ENCODE results near the gene SLC2A4.

The SLC2A4 gene

DNA sequence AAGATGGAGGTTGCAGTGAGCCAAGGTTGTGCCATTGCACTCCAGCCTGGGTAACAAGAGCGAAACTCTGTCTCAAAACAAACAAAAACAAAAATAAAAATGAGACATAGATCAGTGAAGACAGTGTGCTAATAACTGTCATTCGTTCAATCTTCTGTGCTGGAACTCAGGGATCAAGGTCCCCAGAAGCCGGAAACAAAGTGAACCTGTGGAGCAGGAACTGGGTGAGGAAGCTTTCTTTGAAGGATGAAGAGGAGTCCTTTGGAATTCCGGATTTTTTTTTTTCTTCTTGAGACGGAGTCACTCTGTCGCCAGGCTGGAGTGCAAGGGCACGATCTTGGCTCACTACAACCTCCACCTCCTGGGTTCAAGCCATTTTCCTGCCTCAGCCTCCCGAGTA lies 2.1 kb upstream of the SLC2A4 start:
- DNase-seq (ENCODE audit: low read depth): no peak

DNA sequence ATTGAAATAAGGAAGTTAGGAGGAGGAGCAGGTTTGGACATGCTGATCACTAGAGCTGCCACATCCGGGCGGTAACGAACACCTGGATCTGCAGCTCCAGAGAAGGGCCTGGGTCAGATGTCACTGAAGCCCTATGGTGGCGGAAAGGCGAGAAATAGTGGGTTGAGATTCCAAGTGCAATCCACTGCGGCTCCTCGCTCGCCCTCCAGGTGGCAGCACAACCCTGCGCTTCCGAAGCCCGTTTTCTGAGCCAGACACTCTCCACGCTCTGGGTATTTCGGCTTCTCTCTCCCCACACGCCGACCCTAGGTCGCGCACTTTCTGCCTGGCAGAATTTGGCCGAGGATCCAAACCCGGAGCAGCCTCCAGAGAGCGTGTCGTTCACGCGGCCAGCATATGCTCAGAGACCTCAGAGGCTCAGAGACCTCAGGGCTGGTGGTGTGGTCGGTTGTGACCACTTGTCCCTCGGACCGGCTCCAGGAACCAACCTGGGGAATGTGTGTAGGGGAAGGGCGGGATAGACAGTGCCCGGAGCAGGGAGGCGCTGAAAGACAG lies 922 bp upstream of the SLC2A4 start:
- DNase-seq (ENCODE audit: low read depth): peak; percentile 70

DNA sequence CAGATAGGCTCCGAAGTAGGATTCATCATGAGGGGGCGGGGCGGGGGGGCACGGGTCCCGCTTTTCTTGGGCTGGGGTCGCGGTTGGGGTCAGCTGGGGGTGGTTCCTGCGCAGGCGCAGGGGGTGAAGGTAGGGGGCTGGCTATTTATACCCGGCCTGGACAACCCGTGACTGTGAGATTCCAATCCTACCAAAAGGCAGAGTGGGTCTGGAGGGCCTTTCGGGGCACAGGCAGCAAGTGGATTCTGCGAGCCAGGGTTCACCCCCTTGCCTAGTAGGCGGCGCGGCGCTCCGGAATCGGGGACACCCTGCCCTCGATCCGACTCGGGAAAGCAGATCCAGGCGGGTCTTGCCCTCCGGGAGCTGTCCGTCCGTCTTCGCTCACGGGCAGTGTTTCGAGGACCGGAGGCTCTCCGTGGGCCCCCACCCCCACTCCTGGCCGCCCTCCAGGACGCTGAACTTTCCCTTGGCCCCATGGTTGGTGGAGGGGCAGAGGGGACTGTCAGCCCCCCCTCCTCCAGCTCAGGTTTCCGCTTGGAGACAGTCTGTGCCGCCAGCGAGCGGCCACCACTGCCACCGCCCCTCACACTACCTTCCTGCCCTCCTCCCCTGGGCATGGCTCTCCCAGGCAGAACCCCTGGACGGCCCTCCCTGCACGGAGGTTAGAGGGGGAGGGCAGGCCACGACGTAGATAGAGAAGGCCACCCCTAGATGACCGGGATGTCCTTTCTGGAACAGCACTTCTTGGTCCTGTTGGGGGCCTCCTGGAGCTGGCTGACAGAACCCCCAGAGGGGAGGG lies 634 bp downstream of the SLC2A4 start:
- no peak for DNase-seq (ENCODE audit: low read depth)

DNA sequence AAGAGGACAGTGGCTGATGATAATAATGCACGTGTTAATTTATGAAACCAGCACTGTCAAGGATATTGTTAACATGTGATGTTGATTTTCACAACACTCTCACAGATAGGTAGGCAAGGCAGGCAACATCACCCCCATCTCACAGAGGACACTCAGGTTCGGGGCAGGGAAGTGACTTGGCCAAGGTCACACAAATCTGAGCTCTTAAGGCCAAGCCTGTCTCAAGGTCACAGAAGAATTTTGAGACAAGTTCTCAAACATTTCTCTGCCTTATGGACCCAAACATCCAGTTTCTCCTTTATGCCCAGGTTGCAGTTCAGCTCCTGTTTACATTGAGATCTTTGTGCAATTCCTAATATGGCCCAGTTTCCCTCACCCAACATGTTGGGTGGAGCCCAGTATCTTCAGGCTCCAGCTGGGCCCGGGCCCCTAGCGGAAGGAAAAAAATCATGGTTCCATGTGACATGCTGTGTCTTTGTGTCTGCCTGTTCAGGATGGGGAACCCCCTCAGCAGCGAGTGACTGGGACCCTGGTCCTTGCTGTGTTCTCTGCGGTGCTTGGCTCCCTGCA lies 1.3 kb downstream of the SLC2A4 start:
- no peak for DNase-seq (ENCODE audit: low read depth)

DNA sequence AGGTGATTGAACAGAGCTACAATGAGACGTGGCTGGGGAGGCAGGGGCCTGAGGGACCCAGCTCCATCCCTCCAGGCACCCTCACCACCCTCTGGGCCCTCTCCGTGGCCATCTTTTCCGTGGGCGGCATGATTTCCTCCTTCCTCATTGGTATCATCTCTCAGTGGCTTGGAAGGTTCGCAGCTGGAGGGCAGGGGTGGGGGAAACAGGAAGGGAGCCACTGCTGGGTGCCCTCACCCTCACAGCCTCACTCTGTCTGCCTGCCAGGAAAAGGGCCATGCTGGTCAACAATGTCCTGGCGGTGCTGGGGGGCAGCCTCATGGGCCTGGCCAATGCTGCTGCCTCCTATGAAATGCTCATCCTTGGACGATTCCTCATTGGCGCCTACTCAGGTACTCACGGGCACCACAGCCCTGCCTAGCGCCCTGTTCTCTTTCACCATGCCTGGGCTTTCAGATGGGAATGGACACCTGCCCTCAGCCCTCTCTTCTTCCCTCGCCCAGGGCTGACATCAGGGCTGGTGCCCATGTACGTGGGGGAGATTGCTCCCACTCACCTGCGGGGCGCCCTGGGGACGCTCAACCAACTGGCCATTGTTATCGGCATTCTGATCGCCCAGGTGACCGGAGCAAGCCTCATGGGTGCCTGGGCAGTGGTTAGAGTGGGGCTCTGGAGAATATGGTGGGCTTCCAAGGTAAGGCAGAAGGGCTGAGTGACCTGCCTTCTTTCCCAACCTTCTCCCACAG lies 2.1 kb downstream of the SLC2A4 start:
- DNase-seq (ENCODE audit: low read depth): no peak

DNA sequence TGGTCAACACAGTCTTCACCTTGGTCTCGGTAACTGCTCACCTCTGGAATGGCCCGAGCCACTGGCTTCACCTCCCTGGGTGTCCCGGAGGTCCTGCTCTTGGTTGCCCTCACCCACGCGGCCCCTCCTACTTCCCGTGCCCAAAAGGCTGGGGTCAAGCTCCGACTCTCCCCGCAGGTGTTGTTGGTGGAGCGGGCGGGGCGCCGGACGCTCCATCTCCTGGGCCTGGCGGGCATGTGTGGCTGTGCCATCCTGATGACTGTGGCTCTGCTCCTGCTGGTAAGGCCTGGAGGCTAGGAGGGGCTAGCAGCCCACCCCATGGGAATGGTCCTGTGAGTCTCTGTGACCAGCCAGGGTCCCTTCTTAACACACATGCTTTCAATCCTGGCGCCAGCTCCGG lies 3.4 kb downstream of the SLC2A4 start:
- DNase-seq (ENCODE audit: low read depth): no peak

DNA sequence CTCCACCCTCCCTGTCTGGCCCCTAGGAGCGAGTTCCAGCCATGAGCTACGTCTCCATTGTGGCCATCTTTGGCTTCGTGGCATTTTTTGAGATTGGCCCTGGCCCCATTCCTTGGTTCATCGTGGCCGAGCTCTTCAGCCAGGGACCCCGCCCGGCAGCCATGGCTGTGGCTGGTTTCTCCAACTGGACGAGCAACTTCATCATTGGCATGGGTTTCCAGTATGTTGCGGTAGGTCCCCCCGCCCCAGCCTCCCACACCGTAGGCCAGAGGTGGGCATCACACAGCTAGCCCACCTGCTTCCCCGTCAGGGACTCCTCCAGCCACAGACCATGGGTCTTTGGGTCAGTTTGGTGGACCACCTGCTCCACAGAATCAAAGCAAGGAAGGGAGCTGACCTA lies 4.2 kb downstream of the SLC2A4 start:
- DNase-seq (ENCODE audit: low read depth): no peak

DNA sequence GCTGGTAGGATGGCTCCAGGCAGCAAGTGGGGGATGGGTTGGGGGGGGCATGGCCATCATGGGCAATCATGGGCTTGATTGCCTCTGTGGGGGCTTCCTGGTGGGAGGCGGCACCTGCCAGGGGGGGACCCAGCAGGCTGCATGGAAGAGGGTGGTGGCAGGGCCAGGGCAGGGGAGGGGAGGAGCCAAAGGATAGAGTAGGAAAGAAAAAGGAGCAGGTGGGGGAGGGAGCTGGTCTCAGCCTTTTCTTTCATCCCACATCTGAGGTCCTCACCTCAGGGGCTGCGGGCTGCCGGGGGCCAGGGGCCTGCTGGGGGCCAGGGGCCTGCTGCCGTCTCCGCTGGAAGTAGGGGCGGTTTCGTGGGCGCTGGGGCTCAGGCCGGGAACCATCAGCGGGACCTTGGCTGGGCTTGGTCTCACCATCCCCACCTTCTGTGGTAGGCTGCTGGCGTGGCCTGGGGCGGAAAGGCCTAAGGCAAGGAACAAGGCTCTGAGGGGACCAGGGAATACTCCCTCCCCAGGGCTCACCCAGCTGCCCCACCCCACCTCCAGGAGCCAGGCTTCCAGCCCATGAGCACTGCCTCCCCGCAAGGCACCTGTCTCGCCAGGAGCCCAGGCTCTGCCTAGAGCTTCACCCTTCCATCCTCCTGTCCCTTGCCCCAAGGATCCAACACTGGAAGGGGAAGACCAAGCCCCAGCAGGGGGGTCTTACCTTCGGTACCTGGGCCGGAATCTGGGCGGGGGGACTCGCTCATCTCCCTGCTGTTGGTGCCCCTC lies 7.9 kb downstream of the SLC2A4 start:
- no peak for DNase-seq (ENCODE audit: low read depth)

DNA sequence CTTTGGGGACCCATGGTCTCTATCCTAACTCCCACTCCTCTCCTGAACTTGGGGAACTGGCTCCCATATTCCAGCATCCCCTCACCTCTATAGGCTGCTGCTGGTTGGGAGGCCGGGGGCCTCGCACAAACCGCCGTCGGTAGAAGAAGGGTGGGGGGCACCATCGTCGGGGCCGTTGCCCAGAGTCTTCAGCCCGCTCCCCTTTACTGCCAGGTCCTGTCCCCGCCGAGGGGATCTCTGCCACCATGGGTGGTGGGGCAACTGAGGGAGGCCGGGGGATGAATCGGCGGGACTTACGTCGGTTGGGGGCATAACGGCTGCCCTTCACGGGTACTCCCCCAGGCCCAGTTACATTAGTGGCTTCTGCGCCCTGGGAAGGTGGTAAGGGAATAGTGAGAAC lies 8.6 kb downstream of the SLC2A4 start:
- no peak for DNase-seq (ENCODE audit: low read depth)

DNA sequence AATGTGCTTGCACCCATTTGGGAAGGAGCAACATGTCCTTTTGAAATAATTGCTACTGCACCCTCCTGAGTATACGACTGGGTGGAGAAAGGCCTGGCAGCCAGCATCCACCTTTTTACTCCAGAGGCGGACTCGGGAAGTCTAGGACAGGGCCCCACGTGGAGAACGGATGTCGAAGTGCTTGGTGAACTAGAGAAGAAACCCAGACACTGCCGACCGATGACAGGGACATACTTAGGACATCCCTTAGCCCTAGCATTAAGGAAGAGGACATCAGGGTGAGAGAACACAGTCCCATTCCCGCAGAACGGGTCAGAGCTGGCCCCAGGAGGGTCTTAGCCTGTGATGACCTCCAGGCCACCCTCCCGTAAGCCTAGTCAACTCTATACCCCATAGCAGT lies 9.2 kb downstream of the SLC2A4 start:
- DNase-seq (ENCODE audit: low read depth): no peak

DNA sequence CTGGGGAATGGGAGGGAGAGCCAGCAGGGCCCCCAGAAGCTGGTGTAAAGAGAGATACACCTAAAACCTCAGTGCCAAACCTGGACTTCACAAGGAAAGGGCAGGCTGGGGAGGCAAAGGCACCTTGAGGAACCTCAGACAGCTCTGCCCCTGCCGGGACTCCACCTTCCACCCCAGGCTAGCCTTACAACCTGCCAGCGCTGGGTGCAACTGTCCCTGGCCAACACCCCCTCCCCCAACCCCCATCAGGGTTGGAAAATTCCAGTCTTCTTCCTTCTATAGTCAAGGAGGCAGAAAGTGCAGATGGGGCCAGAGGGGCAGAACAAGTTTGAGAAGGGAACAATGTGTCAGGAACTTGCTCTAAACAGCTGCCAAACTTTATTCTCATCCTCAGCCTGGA lies 10.7 kb downstream of the SLC2A4 start:
- DNase-seq (ENCODE audit: low read depth): no peak

DNA sequence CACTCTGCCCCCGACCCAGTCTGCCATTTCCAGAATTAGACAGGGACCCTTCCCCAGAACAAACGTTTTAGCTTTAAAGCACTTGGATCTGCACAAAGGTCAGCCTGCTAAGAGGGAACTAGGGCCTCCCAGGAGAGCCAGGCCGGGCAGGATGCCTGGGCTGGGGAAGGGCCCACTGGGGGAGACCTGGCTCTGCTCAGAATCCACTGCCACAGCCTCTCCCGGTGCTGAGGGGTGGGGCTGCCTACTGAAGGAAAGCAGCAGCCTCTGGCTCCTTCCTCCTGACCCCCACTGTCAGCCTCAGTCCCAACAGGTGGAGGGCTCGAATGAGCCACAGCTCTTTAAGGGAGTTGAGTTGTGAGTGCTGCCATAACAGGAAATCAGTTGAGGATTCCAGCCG lies 11.2 kb downstream of the SLC2A4 start:
- no peak for DNase-seq (ENCODE audit: low read depth)

DNA sequence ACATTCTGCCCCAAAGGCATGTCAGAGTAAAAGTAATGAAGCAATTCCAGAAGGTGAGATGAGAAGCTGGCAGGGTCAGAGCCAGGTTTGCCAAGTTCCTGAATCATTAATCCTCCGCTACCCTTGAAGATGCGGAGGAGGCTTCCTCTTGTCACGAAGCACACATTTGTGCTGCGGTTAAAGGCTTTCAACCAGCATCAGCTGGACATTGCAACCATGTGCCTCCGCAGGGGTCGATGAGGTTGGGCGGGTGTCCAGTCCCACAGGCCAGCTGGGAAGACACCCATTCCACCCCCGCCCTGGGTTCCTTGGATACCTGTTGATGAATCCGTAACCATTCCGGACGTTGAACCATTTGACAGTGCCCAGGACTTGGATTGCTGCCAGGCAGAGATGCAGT lies 11.6 kb downstream of the SLC2A4 start:
- no peak for DNase-seq (ENCODE audit: low read depth)

DNA sequence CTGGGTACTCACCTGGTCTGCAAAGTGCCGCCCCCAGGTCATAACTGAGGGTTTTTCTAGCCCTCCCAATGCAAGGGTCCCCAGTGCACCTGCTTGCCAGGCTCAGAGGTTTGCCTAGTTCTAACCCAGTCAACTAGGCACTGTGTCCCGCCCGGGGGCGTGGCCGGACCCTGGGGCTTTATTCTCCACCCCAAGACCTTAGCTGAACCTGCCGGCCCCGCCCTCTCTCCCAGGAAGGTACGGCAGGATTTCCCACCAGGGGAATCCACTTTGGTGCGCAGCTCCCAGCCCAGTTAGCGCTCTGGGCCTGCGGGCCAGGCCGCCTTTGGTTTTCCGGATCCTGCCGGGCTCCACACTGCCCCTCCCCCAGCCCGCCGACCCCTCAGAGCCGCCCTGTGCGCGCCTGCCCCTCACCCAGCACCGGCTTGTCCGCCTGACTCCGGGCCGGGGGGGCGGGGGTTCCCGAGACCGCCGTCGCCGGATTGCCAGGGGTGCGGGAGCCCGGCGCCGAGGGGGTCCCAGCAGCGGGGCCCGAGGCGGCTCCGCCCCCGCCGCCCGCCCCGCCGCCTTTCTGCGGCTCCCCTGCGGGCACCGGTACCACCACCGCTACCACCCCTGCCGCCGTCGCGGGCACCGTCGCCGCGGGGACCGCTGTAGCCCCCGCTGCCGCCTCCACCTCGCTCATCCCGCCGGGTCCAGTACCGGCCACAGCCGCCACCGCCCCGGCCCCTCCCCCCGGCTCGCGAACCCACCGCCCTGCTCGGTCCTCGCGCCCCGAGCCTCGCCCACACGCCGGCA lies 12.5 kb downstream of the SLC2A4 start:
- DNase-seq (ENCODE audit: low read depth): no peak

DNA sequence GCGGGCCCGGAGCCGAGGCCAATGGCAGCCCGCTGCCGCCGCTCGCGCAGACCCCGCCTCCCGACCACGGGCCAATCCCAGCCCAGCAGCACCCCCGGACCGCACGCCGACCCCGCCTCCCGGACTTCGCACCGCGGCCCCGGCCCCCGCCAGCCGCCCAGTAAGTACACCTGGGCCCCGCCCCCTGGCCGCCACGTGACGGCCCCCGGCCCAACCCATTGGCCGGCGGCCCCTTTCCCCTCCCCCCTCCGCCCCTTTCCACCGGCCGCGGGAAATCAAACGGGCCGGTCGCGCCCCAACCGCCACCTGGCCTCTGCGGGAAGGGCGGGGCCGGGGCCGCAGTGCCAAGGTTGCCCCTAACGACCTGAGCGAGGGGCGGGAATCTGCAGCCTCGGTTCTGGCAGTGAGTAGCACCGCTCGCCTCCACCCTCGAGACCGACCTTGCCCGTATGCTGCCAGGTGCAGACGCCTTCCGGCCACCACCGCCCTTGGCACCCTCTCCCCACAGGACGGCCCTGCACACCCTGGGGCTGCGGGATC lies 13.2 kb downstream of the SLC2A4 start, which contains the start of gene YBX2:
Gene YBX2 (minus strand): TSS at position 26 of the 540 bp plus-strand sequence. CDS start 139 bp downstream, outside the sequence.
- peak; percentile 41 for DNase-seq (ENCODE audit: low read depth)

DNA sequence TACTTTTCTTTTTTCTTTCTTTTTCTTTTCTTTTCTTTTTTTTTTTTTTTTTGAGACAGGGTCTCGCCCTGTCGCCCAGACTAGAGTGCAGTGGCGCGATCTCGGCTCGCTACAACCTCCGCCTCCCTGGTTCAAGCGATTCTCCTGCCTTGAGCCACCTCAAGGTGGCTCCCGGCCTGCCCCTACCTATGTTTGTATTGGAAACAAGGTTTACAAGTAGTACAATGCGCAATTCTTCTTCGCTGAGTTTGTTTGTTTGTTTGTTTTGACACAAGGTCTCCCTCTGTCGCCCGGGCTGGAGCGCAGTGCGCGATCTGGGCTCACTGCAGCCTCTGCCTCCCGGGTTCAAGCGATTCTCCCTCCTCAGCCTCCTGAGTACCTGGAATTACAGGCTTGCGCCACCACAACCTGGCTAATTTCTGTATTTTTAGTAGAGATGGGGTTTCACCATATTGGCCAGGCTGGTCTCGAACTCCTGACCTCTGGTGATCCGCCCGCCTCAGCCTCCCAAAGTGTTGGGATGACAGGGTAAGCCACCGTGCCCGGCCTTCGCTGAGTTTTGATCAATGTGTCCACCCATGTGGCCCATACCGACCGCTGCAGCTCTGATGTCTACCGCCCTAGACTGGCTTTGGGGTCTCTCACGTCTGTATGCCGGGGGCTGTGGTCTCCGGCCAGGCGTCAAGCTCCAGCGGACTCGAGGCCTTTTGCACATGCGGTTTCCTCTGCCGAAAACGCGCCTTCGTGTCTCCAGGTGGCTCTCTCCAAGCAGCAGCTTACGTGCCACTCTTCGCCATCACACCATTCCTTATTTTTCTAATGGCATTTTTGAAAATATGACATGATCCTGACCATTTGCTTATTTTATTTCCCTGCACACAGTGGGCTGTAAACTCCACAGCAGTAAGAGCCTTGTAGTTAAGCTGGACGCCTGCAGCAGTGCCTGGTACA lies 14.0 kb downstream of the SLC2A4 start:
- DNase-seq (ENCODE audit: low read depth): no peak

DNA sequence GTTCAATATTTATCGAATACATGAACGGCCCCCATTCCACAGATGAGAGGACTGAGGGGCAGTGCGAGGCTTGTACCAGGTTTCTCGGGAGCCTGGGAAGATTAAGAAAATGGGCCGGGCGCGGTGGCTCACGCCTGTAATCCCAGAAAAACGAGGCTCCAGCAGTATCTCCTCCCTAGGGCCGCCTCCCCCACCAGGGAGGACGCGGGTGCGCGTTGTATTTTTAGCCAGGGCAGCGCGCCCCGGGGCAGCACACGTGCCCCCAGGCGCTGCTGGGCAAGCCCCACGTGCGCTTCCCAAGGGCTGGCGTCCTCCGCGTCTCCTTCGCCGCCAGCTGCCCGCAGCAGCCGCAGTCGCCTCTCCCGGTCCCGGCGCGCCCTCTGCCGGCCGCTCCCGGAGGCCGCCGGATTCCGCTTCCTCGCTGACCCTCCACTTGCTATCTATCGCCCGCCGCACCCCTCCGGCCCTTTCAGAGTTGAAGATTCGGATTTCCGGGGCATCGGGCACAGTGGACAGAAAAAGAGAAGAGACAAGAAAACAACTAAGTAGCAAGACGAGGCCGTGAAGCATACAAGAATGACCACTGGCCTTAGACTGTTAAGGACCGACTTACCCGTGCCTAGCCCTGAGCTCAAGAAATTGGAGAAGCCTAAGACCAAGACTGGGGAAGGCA lies 14.8 kb downstream of the SLC2A4 start:
- peak; percentile 77 for DNase-seq (ENCODE audit: low read depth)

DNA sequence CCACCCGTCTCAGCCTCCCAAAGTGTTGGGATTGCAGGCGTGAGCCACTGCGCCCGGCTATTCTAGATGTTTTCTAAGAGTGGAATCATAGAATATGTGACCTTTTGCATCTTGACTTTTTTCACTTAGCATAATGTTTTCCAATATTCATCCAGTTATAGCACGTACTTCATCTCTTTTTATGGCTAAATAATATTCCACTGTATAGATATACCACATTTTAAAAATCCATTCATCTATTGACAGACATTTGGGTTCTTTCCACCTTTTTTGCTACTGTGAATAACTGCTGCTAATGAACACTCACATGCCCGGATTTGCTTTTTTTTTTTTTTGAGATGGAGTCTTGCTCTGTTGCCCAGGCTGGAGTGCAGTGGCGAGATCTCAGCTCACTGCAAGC lies 22.7 kb downstream of the SLC2A4 start:
- no peak for DNase-seq (ENCODE audit: low read depth)
